SK-N-SH treated with all-trans-retinoic acid at 6 μM for 48 hours (cell line): Measurements from ENCODE around the gene MEIOC.

Experiments
- ARNTL ChIP-seq: fragments of 450-650 bp; formaldehyde crosslinking; IDR thresholded peaks from 2 replicates; pipeline ENCODE4 v1.5.0; 2020; ENCODE audit warnings: low read depth, mild to moderate bottlenecking, moderate library complexity, borderline replicate concordance
- BACH2 ChIP-seq: fragments of 250-450 bp; sonication (Bioruptor Pico); IDR thresholded peaks from 2 replicates; pipeline ENCODE4 v1.9.0; 2021; ENCODE audit warnings: mild to moderate bottlenecking, borderline replicate concordance
- GLIS3 ChIP-seq: fragments of 250-450 bp; sonication (Bioruptor Pico); IDR thresholded peaks from 2 replicates; pipeline ENCODE4 v1.5.0; 2020; ENCODE audit warnings: mild to moderate bottlenecking, moderate library complexity
- ISL1 ChIP-seq: fragments of 250-450 bp; sonication (Bioruptor Pico); IDR thresholded peaks from 2 replicates; pipeline ENCODE4 v2.1.2; 2022; ENCODE audit warnings: mild to moderate bottlenecking, moderate library complexity
- OSR1 ChIP-seq: fragments of 250-450 bp; sonication (Bioruptor Pico); IDR thresholded peaks from 2 replicates; pipeline ENCODE4 v1.8.0; 2022; ENCODE audit warnings: moderate library complexity, mild to moderate bottlenecking, inconsistent platforms
- SNAI2 ChIP-seq: fragments of 250-450 bp; sonication (Bioruptor Pico); IDR thresholded peaks from 2 replicates; pipeline ENCODE4 v1.5.0; 2020; ENCODE audit warnings: mild to moderate bottlenecking, moderate library complexity
- TOX ChIP-seq: fragments of 250-450 bp; sonication (Bioruptor Pico); IDR thresholded peaks from 2 replicates; pipeline ENCODE4 v1.8.0; 2021; ENCODE audit warnings: mild to moderate bottlenecking, moderate library complexity, borderline replicate concordance
- ZFP3 ChIP-seq: fragments of 250-450 bp; sonication (Bioruptor Pico); IDR thresholded peaks from 2 replicates; pipeline ENCODE4 v1.5.0; 2020; ENCODE audit warnings: mild to moderate bottlenecking, moderate library complexity
- ZFP30 ChIP-seq: fragments of 450-650 bp; formaldehyde crosslinking; IDR thresholded peaks from 2 replicates; pipeline ENCODE4 v1.5.0; 2022; ENCODE audit warnings: mild to moderate bottlenecking, moderate library complexity
- ZNF70 ChIP-seq: fragments of 450-650 bp; formaldehyde crosslinking; IDR thresholded peaks from 2 replicates; pipeline ENCODE4 v1.5.0; 2020; ENCODE audit warnings: mild to moderate bottlenecking, moderate library complexity
- TF ChIP-seq, protein P1 (sequence below): fragments of 250-450 bp; sonication (Bioruptor Pico); IDR thresholded peaks from 2 replicates; pipeline ENCODE4 v1.8.0; 2021; ENCODE audit warnings: low read depth, mild to moderate bottlenecking, moderate library complexity, borderline replicate concordance
- TF ChIP-seq, protein P2 (sequence below): fragments of 250-450 bp; sonication (Bioruptor Pico); IDR thresholded peaks from 2 replicates; pipeline ENCODE4 v1.5.1; 2020; ENCODE audit warnings: low read depth, mild to moderate bottlenecking, moderate library complexity

DNA sequence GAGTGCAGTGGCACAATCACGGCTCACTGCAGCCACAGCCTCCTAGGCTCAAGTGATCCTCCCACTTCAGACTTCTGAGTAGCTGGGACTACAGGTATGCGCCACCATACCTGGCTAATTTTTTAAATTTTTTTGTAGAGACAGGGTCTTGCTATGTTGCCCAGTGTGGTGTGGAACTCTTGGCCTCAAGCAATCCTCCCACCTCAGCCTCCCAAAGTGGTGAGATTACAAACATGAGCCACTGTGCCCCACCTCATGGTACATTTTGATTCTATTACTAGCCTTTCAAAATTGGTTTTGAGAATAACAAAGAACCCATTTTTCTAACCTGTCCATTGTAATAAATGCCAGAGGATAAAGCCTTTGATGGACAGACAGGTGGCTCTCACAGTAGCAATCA is 31.9 kb downstream of the MEIOC start:
- TF ChIP-seq ZFP30 (no peak), ZNF70 (no peak), ARNTL (CRISPR knock-in tag) (no peak), SNAI2 (CRISPR knock-in tag) (no peak), OSR1 (CRISPR knock-in tag) (no peak), ZFP3 (CRISPR knock-in tag) (no peak), GLIS3 (no peak), BACH2 (no peak), TOX (CRISPR knock-in tag) (no peak), ISL1 (CRISPR knock-in tag) (no peak)
- TF ChIP-seq, protein P1, sequence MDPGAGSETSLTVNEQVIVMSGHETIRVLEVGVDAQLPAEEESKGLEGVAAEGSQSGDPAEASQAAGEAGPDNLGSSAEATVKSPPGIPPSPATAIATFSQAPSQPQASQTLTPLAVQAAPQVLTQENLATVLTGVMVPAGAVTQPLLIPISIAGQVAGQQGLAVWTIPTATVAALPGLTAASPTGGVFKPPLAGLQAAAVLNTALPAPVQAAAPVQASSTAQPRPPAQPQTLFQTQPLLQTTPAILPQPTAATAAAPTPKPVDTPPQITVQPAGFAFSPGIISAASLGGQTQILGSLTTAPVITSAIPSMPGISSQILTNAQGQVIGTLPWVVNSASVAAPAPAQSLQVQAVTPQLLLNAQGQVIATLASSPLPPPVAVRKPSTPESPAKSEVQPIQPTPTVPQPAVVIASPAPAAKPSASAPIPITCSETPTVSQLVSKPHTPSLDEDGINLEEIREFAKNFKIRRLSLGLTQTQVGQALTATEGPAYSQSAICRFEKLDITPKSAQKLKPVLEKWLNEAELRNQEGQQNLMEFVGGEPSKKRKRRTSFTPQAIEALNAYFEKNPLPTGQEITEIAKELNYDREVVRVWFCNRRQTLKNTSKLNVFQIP (CRISPR knock-in tag): no peak
- TF ChIP-seq, protein P2, sequence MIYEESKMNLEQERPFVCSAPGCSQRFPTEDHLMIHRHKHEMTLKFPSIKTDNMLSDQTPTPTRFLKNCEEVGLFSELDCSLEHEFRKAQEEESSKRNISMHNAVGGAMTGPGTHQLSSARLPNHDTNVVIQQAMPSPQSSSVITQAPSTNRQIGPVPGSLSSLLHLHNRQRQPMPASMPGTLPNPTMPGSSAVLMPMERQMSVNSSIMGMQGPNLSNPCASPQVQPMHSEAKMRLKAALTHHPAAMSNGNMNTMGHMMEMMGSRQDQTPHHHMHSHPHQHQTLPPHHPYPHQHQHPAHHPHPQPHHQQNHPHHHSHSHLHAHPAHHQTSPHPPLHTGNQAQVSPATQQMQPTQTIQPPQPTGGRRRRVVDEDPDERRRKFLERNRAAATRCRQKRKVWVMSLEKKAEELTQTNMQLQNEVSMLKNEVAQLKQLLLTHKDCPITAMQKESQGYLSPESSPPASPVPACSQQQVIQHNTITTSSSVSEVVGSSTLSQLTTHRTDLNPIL (CRISPR knock-in tag): no peak
